Lower leg skin (tissue), 4 donors: ENCODE data around the gene NBL1. TPM values are rescaled to one million over a fixed set of nuclear protein-coding genes. Genes with fewer than 3 reads are reported as not detected.

Experiments
- DNase-seq, 2 donors: peaks; one replicate each; pipeline ENCODE4 v3.0.0-alpha.2; 2019; ENCODE audit warnings: low spot score in 2 of 2
- H3K4me3 ChIP-seq: fragments of 200-600 bp; sonication (generic); 2 replicates; pipeline ENCODE4 v1.5.1; 2017; ENCODE audit warnings: mild to moderate bottlenecking, low read depth; ENCODE audit not compliant: poor library complexity, severe bottlenecking
- POLR2A ChIP-seq, 2 donors: fragments of 450-650 bp; IDR thresholded peaks; one replicate each; pipeline ENCODE4 v1.6.1; 2016 to 2017; ENCODE audit warnings: antibody characterized with exemption in 2 of 2, mild to moderate bottlenecking in 1 of 2, moderate library complexity in 1 of 2
- WGBS, 2 donors: methylation state at CpG; one replicate each; pipeline ENCODE4 v1.1.5; 2018; 5-methylcytosine and 5-hydroxymethylcytosine counted together
- intact Hi-C: fragments of 100-400 bp; cut with DNase I; formaldehyde crosslinking; loops from one replicate; pipeline ENCODE4 v1.15.0; 2023; ENCODE audit warnings: low total_unique reads
- total RNA-seq, 4 donors: library from RNA; depleted of rRNA; stranded (reverse); fragments of >200 nt; gene quantifications; one replicate each; pipeline ENCODE4 v1.1.0, GENCODE V29; 2016
- TF ChIP-seq, protein P1 (sequence below), 3 donors: fragments of 450-650 bp; IDR thresholded peaks; one replicate each; pipeline ENCODE4 v1.5.1; 2016; ENCODE audit warnings: antibody characterized with exemption in 3 of 3, mild to moderate bottlenecking in 3 of 3, moderate library complexity in 2 of 3

Gene NBL1
- total RNA-seq, 4 donors from 2014 or later: 147 to 230 (median 210) TPM

DNA sequence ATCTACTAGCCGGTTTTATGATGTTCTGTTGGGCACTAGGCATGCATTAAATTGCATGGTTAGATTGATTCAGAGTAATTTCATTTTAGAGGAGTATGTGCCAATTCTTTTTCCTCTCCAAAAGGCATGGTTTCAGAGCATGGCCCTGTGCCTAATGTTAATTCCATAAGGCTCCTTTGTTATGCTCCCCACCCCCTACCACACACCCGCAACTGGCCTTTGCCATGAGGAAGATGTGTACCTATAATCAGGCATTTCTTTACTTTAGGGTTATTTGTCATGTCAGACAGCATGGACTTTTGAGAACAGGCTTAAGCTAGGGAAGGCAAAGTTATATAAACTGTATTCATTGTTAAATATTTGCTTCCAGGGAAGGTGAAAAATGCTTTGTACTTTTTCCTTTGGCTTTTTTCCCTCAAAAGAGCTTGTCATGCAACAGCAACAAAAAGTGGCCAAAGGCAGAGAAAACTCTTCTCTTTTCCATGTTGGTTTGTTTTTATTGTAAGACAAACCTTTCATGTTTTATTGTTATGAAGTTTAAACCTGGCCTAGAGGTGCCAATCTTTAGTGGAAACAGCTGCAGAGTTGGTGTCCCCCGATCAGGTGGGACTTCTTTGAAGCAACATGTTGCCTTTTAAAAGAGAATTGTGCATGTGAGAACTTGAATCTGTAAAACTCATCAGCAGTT lies 24.3 kb upstream of the NBL1 start:
- WGBS, 2 donors: 43 to 46% methylated on average over 3 of the region's 3 CpGs
- intact Hi-C loops: no loop called here
- no peak overlapping the region for H3K4me3 ChIP-seq
- no peak for DNase-seq
- no peak for TF ChIP-seq POLR2A (IDR thresholded peaks at IDR 0.05)
- TF ChIP-seq, protein P1, sequence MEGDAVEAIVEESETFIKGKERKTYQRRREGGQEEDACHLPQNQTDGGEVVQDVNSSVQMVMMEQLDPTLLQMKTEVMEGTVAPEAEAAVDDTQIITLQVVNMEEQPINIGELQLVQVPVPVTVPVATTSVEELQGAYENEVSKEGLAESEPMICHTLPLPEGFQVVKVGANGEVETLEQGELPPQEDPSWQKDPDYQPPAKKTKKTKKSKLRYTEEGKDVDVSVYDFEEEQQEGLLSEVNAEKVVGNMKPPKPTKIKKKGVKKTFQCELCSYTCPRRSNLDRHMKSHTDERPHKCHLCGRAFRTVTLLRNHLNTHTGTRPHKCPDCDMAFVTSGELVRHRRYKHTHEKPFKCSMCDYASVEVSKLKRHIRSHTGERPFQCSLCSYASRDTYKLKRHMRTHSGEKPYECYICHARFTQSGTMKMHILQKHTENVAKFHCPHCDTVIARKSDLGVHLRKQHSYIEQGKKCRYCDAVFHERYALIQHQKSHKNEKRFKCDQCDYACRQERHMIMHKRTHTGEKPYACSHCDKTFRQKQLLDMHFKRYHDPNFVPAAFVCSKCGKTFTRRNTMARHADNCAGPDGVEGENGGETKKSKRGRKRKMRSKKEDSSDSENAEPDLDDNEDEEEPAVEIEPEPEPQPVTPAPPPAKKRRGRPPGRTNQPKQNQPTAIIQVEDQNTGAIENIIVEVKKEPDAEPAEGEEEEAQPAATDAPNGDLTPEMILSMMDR (IDR thresholded peaks at IDR 0.05): no peak

GRCh38 chr1:19620786-19621185 lies 23.3 kb upstream of the NBL1 start:
- no peak overlapping the region for H3K4me3 ChIP-seq
- WGBS, 2 donors: 42 to 47% methylated on average over 3 of the region's 3 CpGs
- intact Hi-C loops: no loop called here
- TF ChIP-seq, protein P1 (IDR thresholded peaks at IDR 0.05): no peak
- no peak for TF ChIP-seq POLR2A (IDR thresholded peaks at IDR 0.05)
- no peak for DNase-seq

- H3K4me3 ChIP-seq: no peak overlapping the region
- intact Hi-C loops: no loop called here
- TF ChIP-seq, protein P1 (IDR thresholded peaks at IDR 0.05): no peak
- no peak for TF ChIP-seq POLR2A (IDR thresholded peaks at IDR 0.05)
- 69 to 79% methylated on average over 4 of the region's 4 CpGs for WGBS, 2 donors
- DNase-seq: peak in 1 of 2 donors; percentile 72
These were observed 22.7 kb upstream of the NBL1 start for GRCh38 chr1:19621274-19621950.

GRCh38 chr1:19622204-19622603 lies 21.9 kb upstream of the NBL1 start:
- WGBS, 2 donors: 24 to 53% methylated on average over 1 of the region's 1 CpG
- no peak overlapping the region for H3K4me3 ChIP-seq
- DNase-seq: peak in 1 of 2 donors; percentile 77
- intact Hi-C loops: no loop called here
- TF ChIP-seq, protein P1 (IDR thresholded peaks at IDR 0.05): no peak
- no peak for TF ChIP-seq POLR2A (IDR thresholded peaks at IDR 0.05)

DNA sequence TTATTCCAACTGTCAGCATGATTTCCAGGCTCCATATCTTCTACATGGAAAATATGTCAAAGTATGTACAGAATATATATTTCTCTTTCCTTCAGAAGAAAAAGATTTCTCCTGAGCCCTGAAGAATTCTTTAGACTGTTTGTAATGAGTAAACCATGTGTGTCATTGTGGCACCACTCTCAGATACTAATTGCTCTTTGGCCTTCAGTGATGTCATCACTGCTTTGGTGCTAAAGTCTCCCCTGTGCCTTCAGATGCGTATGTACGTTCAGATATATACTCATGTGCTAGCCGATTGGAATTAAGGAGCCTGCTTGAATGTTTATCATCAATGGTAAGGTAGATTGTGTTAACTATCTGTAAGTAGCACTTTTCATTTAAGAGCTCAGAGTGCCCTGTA lies 20.6 kb upstream of the NBL1 start:
- intact Hi-C loops: no loop called here
- no peak for DNase-seq
- no peak overlapping the region for H3K4me3 ChIP-seq
- TF ChIP-seq, protein P1 (IDR thresholded peaks at IDR 0.05): no peak
- no peak for TF ChIP-seq POLR2A (IDR thresholded peaks at IDR 0.05)
- 98% methylated on average over 3 of the region's 3 CpGs for WGBS, 2 donors
